Spleen (tissue), 7 donors: ENCODE results near the gene SPO11.

ENCODE experiments used
- POLR2A ChIP-seq, 3 donors: fragments of 450-650 bp; IDR thresholded peaks; one replicate each; pipeline ENCODE4 v1.5.1; 2017; ENCODE audit warnings: antibody characterized with exemption in 3 of 3, mild to moderate bottlenecking in 1 of 3
- TF ChIP-seq, protein P1 (sequence below), 11 experiments: fragments of 200-600 bp in 7 of 11; fragments of 450-650 bp in 4 of 11; sonication (generic) in 4 of 11; IDR thresholded peaks in 8 of 11; conservative IDR thresholded peaks in 3 of 11; 1 replicate in 7 of 11; 2 replicates in 4 of 11; pipeline versions ENCODE4 v1.4.0 to v1.8.0; 2016 to 2021; ENCODE audit warnings: antibody characterized with exemption in 11 of 11, inconsistent platforms in 4 of 11, mild to moderate bottlenecking in 1 of 11
- donor health status: DM: no; HTN: no; CAD: no; lungs with moderate emphysema.
- donor health status: DM: no; HTN: no; CAD: no.
- donor health status: DM: no; HTN: no; CAD: no.

DNA sequence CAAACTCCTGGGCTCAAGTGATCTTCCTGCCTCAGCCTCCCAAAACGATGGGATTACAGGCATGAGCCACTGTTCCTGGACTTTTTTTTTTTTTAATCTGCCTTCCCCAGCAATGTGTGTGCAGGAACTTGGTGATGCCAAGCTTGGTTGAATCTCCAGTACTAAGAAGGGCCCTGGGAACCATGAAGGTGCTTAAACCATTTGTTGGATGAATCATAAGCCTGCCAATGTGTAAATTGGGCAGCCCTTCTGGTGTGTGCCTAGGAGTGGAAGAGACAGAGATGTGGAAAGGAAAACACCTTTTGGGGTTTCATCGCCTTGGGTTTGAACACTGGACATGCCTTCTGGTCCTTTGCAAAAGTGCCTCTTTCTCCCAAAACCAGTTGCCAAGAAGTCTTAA, 7.1 kb upstream of the SPO11 start:
- TF ChIP-seq, protein P1, sequence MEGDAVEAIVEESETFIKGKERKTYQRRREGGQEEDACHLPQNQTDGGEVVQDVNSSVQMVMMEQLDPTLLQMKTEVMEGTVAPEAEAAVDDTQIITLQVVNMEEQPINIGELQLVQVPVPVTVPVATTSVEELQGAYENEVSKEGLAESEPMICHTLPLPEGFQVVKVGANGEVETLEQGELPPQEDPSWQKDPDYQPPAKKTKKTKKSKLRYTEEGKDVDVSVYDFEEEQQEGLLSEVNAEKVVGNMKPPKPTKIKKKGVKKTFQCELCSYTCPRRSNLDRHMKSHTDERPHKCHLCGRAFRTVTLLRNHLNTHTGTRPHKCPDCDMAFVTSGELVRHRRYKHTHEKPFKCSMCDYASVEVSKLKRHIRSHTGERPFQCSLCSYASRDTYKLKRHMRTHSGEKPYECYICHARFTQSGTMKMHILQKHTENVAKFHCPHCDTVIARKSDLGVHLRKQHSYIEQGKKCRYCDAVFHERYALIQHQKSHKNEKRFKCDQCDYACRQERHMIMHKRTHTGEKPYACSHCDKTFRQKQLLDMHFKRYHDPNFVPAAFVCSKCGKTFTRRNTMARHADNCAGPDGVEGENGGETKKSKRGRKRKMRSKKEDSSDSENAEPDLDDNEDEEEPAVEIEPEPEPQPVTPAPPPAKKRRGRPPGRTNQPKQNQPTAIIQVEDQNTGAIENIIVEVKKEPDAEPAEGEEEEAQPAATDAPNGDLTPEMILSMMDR (IDR thresholded peaks at IDR 0.05 in 8 of 11, conservative IDR thresholded peaks at IDR 0.05 in 3 of 11): no peak
- no peak for TF ChIP-seq POLR2A (IDR thresholded peaks at IDR 0.05)
